G401 (cell line): ENCODE measurements around the gene IFITM10. TPM values are rescaled to one million over a fixed set of nuclear protein-coding genes. Genes with fewer than 3 reads are reported as not detected.
A peak's percentile ranks its signal among the peaks of the same experiment; 100 is the strongest.

Source experiments
- DNase-seq: peaks from one replicate; pipeline ENCODE4 v3.0.0-alpha.2; 2015; ENCODE audit warnings: low spot score
- in situ Hi-C: cut with HindIII; loops from 2 replicates; pipeline ENCODE4 v1.10.0; 2016; ENCODE audit warnings: low sequenced_read_pairs, mixed read lengths
- total RNA-seq: library from RNA; depleted of rRNA; stranded (reverse); fragments of >200 nt; shearing (Covaris generic); gene quantifications from 2 replicates; pipeline ENCODE4 v1.2.3, GENCODE V29; 2014

Gene IFITM10
- total RNA-seq, 1 experiment from 2014 or later: not detected

DNA sequence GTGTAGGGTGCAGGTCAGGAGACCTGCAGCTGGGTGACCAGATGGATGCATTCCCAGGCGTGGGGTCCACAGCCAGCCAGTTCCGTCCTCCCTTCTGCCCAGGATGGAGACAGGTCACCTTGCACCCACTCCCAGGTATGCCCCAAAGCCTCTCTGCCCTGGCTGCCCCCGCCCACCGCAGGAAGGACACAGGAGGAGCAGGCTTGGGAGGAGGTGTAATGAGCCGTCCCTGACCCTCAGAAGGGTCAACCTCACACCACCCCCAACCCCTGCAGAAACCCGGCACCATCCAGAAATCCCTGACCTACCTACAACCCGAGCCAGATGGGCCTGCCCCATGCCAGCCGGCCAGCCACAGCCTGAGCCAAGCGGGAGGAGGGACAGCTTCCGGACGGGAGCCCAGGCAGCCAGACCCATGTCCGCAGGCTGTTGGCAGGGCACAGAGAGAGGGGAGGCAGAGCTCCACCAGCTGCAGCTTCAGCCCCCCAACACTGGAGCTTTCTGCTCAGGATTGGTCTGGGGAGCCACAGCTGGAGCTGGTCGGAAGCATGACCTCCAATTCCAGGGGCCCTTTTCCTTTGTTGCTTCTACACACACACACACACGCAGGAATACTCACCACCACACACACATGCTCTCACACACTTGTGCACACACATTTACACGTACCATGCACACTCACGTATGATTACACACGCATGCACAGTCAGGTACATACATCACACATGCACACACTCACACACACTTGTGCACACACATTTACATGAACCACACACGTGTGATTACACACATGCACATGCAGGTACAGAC is 5.3 kb downstream of the IFITM10 start:
- DNase-seq: peak; percentile 91
- in situ Hi-C loops: no loop called here

DNA sequence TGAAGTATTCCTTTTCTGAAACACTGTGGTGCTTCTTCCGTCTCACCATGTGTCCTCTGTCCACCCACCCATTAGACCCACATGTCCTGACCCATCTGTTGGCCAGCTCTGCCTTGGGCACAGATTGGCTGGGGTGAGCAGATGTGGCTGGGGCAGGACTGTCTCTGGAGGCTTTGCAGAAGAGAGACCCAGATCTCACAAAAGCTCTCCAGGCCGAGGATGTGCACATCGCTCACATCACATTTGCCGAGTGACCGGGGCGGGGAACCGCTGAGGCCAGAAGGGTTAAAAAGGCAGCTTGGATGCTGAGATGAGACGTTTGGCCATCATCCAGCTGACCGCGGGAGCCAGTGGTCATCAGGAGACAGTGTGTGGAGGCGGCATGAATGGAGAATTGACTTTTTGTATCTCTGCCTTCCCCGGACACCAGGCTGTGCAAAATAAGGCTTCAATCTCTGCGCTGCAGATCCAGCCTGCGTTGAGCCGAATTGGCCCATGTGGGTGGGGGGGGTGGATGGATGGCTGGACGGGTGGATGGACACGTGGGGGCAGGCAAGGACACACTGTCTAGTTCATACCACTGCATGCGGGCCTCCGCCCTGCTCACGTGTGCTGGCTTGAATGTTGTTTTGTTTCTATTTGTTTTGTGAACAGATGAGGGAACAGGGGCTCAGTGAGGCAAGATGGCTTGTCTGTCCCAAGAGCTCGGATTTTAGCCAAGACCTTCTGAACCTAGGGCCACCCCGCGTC is 6.1 kb downstream of the IFITM10 start:
- DNase-seq: peak; percentile 72
- in situ Hi-C loops: no loop called here

DNA sequence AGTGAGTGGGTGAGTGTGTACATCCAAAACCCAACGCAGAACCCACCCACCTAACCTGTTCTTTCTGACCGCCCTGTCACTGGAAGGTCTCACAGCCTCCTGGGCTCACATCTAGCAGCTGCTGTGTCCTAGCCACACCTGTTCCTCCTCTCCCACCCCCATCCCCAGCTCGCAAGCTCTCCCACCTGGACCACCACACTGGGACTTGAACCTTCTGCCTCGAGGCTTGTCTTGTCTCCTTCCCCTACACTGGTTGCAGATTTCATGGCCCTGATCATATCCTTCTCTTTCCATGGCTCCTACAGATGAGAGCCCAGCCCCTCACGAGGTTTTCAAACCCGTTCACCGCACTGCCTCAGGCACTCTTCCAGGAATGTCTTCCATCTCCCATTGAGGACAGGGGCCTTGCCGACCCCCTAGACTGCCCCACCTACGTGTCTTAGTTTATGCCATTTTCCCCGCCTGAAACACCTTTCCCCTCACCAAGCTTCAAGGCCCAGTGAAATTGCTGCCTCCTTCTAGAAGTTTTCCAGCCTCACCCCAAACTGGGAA is 6.7 kb downstream of the IFITM10 start:
- DNase-seq: no peak
- in situ Hi-C loops: no loop called here

DNA sequence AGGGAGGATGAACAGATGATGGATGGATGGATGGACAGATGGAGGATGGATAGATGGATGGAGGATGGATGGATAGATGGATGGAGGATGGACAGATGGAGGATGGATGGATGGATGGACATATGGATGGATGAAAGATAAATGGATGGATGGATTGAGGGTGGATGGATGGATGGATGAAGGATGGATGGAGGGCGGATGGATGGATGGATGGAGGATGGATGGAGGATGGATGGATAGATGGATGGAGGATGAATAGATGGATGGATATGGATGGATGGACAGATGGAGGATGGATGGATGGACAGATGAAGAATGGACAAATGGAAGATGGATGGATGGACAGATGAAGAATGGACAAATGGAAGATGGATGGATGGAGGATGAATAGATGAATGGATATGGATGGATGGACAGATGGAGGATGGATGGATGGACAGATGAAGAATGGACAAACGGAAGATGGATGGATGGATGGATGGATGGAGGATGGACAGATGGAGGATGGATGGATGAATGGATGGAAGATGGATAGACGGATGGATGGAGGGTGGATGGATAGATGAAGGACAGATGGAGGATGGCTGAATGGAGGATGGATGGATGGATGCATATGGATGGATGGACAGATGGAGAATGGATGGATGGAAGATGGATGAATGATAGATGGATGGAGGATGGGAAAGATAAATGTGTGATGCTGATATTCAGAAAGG is 7.4 kb downstream of the IFITM10 start:
- DNase-seq: no peak
- in situ Hi-C loops: no loop called here

DNA sequence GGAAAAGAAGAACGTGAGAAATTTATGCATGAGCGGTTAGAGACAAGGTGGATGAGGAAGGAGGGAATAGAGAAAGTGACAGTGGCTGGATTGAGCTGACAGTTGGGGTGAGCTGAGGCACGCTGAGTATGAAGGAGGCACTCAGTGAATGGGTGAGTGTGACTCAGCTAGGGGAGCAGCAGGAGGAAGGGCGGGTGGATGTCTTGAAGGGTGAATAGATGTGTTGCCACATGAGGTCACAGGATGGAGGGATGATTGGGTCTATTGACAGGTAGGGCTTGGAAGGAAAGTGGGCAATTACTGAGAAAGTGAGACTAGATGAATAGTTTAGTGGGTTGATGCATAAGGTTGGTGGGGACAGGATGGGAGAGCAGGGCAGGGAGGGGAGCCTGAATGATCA is 8.0 kb downstream of the IFITM10 start:
- no peak for DNase-seq
- in situ Hi-C loops: no loop called here

DNA sequence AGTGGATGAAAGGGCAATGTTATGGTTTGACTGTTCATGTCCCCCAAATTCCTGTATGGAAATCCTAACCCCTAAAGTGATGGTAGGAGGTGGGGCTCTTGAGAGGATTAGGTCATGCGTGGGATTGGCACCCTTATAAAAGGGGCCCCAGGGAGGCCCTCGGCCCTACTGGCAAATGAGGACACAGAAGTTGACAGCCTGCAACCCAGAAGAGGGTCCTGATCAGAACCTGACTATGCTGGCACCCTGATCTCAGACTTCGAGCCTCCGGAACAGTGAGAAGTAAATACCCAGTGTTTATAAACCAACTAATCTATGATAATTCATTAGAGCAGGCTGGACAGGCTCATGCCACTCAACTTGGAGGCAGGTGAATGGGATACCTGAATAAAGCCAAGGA is 8.7 kb downstream of the IFITM10 start:
- DNase-seq: no peak
- in situ Hi-C loops: no loop called here

DNA sequence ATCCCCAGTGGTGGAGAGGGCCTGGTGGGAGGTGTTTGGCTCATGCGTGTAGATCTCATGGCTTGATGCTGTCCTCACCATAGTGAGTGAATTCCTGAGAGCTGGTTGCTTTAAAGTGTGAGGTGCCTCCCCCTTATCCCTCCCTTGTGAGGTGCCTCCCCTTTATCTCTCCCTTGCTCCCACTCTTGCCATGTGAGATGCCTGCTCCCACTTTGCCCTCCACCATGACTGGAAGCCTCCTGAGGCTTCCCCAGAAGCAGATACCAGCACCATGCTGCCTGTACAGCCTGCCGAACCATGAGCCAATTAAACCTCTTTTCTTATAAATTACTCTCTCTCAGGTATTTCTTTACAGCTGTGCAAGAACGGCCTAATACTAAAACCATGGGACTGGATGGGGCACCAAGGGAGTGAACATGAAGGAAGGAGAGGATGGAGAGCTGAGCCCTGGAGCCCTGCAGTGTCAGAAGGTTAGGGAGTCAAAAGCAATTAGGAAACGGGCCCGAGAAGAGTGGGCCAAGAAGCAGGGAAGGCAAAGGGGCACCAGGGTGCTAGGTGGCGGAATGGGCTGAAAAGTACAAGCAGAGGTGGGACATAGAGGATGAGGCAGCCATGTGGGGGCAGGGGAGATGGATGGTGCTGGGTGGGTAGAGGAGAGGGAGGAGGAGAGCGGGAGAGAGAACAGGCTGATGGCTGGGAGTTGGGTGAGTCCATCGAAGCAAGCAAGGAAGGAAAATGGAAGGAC is 9.4 kb downstream of the IFITM10 start:
- in situ Hi-C loops: no loop called here
- no peak for DNase-seq

DNA sequence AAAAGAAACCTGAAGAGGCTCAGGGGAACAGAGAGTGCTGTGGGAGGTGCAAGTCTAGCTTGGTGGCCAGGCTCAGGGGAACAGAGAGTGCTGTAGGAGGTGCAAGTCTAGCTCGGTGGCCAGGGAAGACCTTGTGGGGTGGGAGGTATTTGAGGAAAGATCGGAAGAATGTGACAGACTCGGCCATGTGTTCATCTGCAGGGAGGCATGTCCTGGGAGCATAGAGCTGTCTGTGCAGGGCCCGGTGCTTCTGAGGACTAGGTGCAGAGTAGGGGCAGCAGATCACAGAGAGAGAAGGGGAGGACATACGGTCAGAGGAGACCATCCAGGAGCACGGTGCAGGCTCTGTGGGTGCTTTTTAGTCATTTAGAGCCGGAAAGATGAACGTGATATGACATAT is 10.8 kb downstream of the IFITM10 start:
- DNase-seq: peak; percentile 60
- in situ Hi-C loops: no loop called here

DNA sequence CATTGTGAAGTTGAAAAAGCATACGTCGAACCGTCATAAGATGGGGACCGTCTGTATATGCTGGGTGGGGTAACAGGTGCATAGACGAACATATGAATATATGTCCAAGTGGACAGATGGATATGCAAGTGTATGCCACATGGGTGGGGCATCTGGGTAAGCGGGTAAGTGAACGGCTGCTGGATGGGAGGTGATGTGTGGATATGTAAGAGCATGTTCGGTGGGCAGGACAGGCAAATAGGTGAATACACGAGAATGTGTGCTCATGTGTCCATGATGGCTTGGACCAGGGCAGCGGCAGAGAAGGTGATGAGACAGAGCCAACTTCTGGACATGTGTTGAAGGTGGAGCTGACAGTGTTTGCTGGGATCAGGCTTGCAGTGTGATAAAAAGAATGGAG is 12.0 kb downstream of the IFITM10 start:
- in situ Hi-C loops: no loop called here
- no peak for DNase-seq

DNA sequence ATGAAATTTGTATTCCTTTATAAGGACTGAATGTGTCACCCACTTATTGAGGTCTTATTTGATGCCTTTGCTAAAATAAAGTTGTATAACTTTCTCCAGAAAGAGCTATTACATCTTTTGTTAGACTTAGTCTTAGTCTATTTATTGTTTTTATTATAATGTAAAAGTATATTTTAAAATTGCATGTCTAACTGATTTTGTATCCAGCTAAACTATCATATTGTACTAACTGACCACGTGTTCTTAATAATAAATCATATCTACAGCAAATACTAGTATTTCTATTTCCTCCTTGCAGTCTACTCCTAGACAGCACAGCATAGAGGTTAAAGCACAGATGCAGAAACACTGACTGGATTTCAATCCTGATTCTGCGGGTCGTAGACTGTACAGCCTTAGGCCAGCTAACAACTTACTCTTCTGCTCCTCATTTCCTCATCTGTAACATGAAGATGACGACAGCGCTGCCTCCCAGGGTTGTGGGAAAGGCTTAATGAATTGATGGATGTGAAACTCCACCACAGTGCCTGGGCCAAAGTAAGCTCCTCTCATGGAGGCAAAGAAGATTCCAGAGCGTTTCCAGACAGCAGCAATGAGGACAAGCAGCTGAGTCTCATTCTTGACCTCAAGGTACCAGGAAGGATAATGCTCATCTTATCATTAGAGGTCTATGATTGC is 13.2 kb downstream of the IFITM10 start:
- in situ Hi-C loops: no loop called here
- DNase-seq: no peak

DNA sequence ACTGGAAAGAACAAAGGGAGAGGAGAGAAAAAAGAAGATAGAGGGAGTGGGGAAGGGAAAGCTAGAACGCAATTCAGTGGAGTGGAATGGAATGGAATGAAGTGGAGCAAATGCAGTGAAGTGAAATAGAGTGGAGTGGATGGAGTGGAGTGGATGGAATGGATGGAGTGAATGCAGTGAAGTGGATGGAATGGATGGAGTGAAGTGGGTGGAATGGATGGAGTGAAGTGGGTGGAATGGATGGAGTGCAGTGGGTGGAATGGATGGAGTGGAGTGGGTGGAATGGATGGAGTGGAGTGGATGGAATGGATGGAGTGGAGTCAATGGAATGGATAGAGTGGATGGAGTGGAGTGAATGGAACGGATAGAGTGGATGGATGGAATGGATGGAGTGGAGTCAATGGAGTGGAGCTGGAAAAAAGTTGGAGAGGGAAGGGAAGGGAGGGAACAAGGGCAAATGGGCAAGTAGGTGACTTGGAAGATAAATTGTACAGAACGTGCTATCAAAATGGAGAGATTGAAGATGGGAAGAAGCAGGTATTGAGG is 13.9 kb downstream of the IFITM10 start:
- DNase-seq: no peak
- in situ Hi-C loops: no loop called here

DNA sequence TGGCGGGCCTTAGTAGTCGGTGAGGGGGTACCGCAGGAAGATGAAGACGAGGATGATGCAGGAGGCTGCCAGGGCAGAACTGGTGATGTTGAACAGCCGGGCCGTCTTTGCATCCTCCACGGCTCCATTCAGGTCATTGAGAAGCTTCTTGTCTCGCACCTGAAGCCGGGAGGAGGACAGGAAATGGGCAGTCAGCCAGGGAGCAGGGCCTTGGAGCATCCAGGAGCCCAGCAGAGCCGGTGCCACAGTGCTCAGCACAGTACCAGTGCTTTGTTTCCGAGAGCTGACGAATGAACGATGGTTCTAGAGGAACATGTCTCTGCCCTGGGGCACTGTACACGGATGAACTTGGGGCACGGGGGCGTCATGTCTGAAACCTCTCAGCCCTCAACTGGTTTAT is 15.1 kb downstream of the IFITM10 start:
- DNase-seq: peak; percentile 68
- in situ Hi-C loops: no loop called here

DNA sequence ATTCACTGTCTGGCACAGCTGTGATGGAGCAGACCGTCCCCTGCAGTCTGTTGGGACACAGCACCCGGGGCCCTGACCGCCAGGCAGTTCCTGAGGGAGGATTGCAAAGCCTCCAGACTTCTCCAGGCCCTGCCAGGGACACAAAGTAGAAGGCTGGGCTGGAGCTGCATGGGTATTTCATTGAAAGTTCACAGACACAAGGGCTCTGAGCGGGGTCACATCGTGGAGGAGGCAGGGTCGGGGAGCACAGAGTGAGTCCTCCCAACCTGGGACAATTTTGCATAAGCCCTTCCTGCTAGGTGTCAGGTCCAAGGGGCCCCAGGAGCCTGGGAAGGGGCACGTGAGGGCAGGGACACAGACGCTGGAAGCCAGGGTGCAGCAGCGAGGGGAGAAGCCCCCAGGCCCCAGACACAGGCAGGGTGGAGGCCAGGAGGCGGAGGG is 15.7 kb downstream of the IFITM10 start:
- DNase-seq: no peak
- in situ Hi-C loops: no loop called here

DNA sequence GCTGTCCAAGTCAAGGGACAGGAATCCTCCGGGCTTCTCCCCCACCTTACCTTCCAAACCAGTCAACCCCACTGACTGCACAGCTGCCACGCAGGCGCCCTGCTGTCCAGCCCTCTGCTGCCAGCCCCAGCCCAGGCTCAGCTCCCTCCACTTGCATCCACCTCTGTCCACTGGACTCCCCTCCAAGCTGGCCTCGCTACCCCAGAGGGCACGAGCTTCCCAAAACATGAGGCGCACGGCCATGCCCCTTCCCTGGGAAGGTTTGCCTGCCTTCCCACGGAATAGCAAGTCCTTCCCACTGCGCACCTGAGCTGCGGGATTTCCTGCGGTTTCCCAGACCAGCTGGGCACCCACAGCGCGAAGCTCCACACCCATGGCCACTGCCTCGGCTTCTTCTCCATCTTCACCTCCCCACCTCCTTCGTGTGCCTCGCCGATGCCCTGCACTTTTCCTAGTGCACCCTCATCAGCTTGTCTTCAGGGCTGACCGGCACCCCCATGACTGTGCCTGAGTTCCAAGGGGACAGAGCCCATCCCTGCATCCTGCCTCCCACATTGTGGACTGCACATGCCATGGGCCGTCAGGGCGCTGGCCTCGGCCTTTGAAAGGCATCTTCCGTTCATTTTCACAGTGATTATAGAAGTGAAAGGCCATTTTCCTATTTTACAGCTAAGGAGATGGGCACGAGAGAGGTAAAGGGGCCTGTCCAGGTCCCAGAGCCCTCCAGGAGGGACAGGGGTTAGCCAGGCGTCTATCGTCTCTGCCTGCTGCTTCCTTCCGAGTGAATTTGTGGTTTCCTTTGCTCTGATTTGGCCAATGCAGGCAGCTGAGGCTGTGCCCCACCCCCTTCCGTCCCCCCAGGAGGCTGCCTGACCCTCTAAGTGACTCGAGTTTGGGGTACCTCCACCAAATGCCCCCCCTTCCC is 16.4 kb downstream of the IFITM10 start:
- in situ Hi-C loops: no loop called here

DNA sequence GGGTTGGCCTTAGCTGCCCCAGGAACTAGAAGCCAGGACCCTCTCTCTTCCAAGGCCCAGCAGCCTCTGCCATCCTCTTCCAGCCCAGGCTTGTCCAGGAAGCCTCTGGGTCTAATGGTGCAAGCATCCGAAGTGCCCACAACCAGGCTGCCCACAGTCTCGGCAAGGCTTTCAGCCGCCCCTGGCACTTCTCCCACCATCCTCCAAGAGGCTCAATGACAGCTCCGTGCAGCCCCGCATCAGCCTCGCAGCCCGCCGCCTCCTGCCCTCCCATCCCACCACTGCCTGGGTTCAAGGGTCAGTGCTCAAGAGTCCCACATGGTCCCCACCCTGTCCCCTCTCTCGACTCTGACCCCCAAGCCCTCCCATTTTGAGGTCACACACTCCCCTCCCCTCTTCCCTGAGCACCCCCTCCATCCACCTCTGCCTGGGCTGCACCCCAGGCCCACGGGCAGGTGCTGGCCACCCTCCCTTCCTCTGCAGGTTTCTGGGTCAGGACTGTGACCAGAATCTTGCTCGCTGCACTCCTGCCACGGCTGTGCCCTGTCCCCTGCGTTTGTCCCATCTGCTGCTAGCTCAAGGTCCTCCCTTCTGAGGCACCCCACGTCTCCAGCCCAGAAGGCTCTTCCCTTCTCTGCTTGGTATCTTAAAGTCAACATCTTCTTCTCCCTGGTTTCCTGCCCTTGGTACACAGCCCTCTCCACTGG is 17.2 kb downstream of the IFITM10 start:
- DNase-seq: no peak
- in situ Hi-C loops: no loop called here

More for the DNA sequence above, 16.4 kb downstream of the IFITM10 start:
- DNase-seq: no peak

DNA sequence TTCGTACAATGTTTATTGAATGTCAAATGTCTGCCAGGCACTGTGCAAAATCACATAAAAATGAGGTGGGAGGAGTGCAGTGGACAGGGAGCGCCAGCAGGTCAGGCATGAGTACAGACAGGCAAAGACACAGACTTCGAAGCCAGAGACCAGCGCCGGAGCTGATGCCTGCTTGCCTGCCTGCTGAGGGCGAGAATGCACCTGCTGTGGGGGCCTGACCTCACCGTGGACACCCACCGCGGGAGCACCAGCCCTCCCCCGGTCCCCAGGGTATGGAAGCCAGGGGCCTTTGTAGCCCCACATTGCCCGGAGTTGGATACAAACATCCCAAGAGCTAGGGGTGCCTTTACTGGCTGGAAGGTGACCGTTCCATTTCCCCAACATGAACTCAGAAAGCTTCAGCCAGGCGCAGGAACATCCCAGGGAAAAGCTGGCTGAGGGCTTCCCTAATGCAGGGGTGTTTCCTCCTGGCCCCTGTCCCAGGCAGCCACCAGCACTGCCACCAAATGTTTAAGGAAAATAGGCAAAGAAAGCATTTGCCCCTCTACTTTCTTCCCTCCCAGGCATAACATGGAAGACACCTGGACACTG is 17.9 kb downstream of the IFITM10 start:
- in situ Hi-C loops: no loop called here
- DNase-seq: no peak
